Esophagus squamous epithelium (tissue), 5 donors: ENCODE data around the gene STON1. TPM values are rescaled to one million over a fixed set of nuclear protein-coding genes. Genes with fewer than 3 reads are reported as not detected.

Experiments
- DNase-seq: peaks from one replicate; lab custom pipeline; 2025; lab: John Stamatoyannopoulos, UW
- H3K27ac ChIP-seq, 4 donors: fragments of 200-600 bp; sonication (generic); one replicate each; pipeline ENCODE4 v1.5.1; 2016 to 2019; ENCODE audit warnings: mild to moderate bottlenecking in 1 of 4
- H3K27me3 ChIP-seq, 4 donors: fragments of 200-600 bp; sonication (generic); 1 replicate in 3 of 4; 2 replicates in 1 of 4; pipeline versions ENCODE4 v1.5.1 to v1.6.0; 2017 to 2021; ENCODE audit warnings: antibody characterized with exemption in 1 of 4
- H3K36me3 ChIP-seq, 3 donors: fragments of 200-600 bp; sonication (generic); one replicate each; pipeline ENCODE4 v1.5.1; 2016 to 2019
- H3K4me1 ChIP-seq, 3 donors: fragments of 200-600 bp; sonication (generic); one replicate each; pipeline ENCODE4 v1.5.1; 2017 to 2019
- H3K4me3 ChIP-seq, 4 donors: fragments of 200-600 bp; sonication (generic); 1 replicate in 3 of 4; 2 replicates in 1 of 4; pipeline ENCODE4 v1.5.1; 2016 to 2019; ENCODE audit warnings: mild to moderate bottlenecking in 2 of 4, moderate library complexity in 1 of 4
- H3K9me3 ChIP-seq, 3 donors: fragments of 200-600 bp; sonication (generic); one replicate each; pipeline ENCODE4 v1.5.1; 2016 to 2019
- CTCF ChIP-seq, 6 experiments: fragments of 450-650 bp in 4 of 6; fragments of 200-600 bp in 2 of 6; sonication (generic) in 2 of 6; IDR thresholded peaks; one replicate each; pipeline ENCODE4 v1.5.1; 2016 to 2019; ENCODE audit warnings: antibody characterized with exemption in 6 of 6, mild to moderate bottlenecking in 4 of 6, moderate library complexity in 4 of 6
- POLR2A ChIP-seq, 4 donors: fragments of 450-650 bp; IDR thresholded peaks; one replicate each; pipeline ENCODE4 v1.6.1; 2017; ENCODE audit warnings: antibody characterized with exemption in 4 of 4, mild to moderate bottlenecking in 4 of 4, moderate library complexity in 3 of 4
- WGBS, 2 donors: methylation state at CpG; one replicate each; pipeline ENCODE4 v1.1.5; 2018; 5-methylcytosine and 5-hydroxymethylcytosine counted together
- intact Hi-C: fragments of 100-400 bp; cut with DNase I; formaldehyde crosslinking; loops from one replicate; pipeline ENCODE4 v1.15.0; 2022
- small RNA-seq, 4 donors: library from RNA; depleted of rRNA; stranded (forward); fragments of <200 nt; gene quantifications; one replicate each; pipeline ENCODE3, GENCODE V24; 2016
- total RNA-seq, 4 donors: library from RNA; depleted of rRNA; stranded (reverse); fragments of >200 nt; gene quantifications; one replicate each; pipeline ENCODE4 v1.1.0, GENCODE V29; 2016
- donor health status: DM: yes; HTN: yes; CAD: no.

STON1 gene
- total RNA-seq, 4 donors from 2014 or later: 2.0 to 37.2 (median 6.9) TPM

DNA sequence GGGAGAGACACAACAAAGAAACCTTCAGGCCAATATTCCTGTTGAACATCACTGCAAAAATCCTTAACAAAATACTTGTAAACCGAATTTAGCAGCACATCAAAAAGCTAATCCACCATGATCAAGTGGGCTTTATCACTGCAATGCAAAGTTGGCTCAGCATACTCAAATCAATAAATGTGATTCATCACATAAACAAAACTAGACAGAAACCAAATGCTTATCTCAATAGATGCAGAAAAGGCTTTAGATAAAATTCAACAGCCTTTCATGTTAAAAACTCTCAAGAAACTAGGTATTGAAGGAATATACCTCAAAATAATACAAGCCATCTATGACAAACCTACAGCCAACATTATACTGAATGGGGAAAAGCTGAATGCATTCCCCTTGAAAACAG lies 108.3 kb downstream of the STON1 start:
- no peaks in the 10 kb centered on the region for H3K27me3 ChIP-seq
- H3K36me3 ChIP-seq: no peaks in the 10 kb centered on the region
- intact Hi-C loops: no loop called here
- no peak for DNase-seq
- H3K4me3 ChIP-seq: no peak overlapping the region
- no peaks in the 10 kb centered on the region for H3K9me3 ChIP-seq
- H3K27ac ChIP-seq: no peak overlapping the region
- TF ChIP-seq CTCF (IDR thresholded peaks at IDR 0.05) (no peak), POLR2A (IDR thresholded peaks at IDR 0.05) (no peak)
- WGBS, 2 donors: 13 to 15% methylated on average over 1 of the region's 1 CpG
- H3K4me1 ChIP-seq: no peaks in the 10 kb centered on the region

Small RNA genes within 50 kb of the gene (small RNA-seq; reads per million reads assigned to genes)
- 0 reads per million in 4 donors for gene RNU6-282P
- gene TPT1P11: 0 reads per million in 4 donors

Other genes starting within 250 kb of the STON1 start
- gene FOXN2, start 215.5 kb upstream of the STON1 start, total RNA-seq: 10 to 100 TPM in 3 of 4 donors, 1 to 10 TPM in 1; 8.2 to 23.1 (median 17.7) TPM
- gene PPP1R21, start 89.4 kb upstream of the STON1 start, total RNA-seq: 10 to 100 TPM; 11.7 to 35.1 (median 22.3) TPM
- gene GTF2A1L, start 87.7 kb downstream of the STON1 start, total RNA-seq: 1 to 10 TPM in 2 of 4 donors, under 1 TPM in 1, not detected in 1; 0.22 to 4.0 (median 3.6) TPM
- gene LHCGR, start 225.6 kb downstream of the STON1 start, total RNA-seq: under 1 TPM in 2 of 4 donors, not detected in 2; 0.22 to 0.76 TPM